GM06990 (cell line): ENCODE results near the gene ANKRD35.

ENCODE experiments used
- DNase-seq: peaks from one replicate; pipeline ENCODE4 v3.0.0-alpha.2; 2011; ENCODE audit not compliant: insufficient read length; ENCODE audit errors: extremely low read depth
- H3K27me3 ChIP-seq: replicated peaks from 2 replicates; pipeline ENCODE4 v1.6.0; 2011; ENCODE audit warnings: low read length; ENCODE audit not compliant: control insufficient read depth, insufficient read depth
- H3K36me3 ChIP-seq: 2 replicates; pipeline ENCODE4 v1.5.1; 2011; ENCODE audit warnings: low read length; ENCODE audit not compliant: control insufficient read depth, insufficient read depth
- H3K4me3 ChIP-seq: replicated peaks from 2 replicates; pipeline ENCODE4 v1.5.1; 2011; ENCODE audit warnings: low read depth, mild to moderate bottlenecking, control low read depth, low read length
- CTCF ChIP-seq: IDR thresholded peaks from 2 replicates; pipeline ENCODE4 v1.5.1; 2011; ENCODE audit warnings: low read length, control low read depth, mild to moderate bottlenecking, inconsistent platforms; ENCODE audit not compliant: insufficient read depth, poor library complexity, severe bottlenecking

The ANKRD35 gene

GRCh38 chr1:145891143-145891542 is 5.5 kb upstream of the ANKRD35 start:
- no peak for DNase-seq

GRCh38 chr1:145889722-145890121 is 4.1 kb upstream of the ANKRD35 start:
- no peak for DNase-seq
- Histone ChIP-seq H3K36me3 (no peaks in the 10 kb centered on the region), H3K27me3 (peaks cover 1% of the 10 kb centered on the region), H3K4me3 (no peak overlapping the region)
- no peak for TF ChIP-seq CTCF

More at GRCh38 chr1:145891143-145891542, 5.5 kb upstream of the ANKRD35 start:
- Histone ChIP-seq H3K4me3 (no peak overlapping the region), H3K27me3 (no peaks in the 10 kb centered on the region), H3K36me3 (no peaks in the 10 kb centered on the region)
- no peak for TF ChIP-seq CTCF

- Histone ChIP-seq H3K4me3 (no peak overlapping the region), H3K27me3 (peaks cover 1% of the 10 kb centered on the region), H3K36me3 (no peaks in the 10 kb centered on the region)
- DNase-seq = no peak
- no peak for TF ChIP-seq CTCF
These were observed 2.0 kb upstream of the ANKRD35 start for GRCh38 chr1:145887631-145888030.

GRCh38 chr1:145886816-145887215 is 1.1 kb upstream of the ANKRD35 start:
- no peak for DNase-seq
- H3K36me3 ChIP-seq = no peaks in the 10 kb centered on the region
- no peak overlapping the region for H3K4me3 ChIP-seq
- no peak for TF ChIP-seq CTCF
- peaks cover 1% of the 10 kb centered on the region for H3K27me3 ChIP-seq

GRCh38 chr1:145886390-145886789 is 724 bp upstream of the ANKRD35 start:
- DNase-seq = no peak
- no peak for TF ChIP-seq CTCF
- H3K27me3 ChIP-seq = peaks cover 1% of the 10 kb centered on the region
- H3K4me3 ChIP-seq = peak overlapping the region; percentile 69
- no peaks in the 10 kb centered on the region for H3K36me3 ChIP-seq

GRCh38 chr1:145884675-145885074 is 991 bp downstream of the ANKRD35 start:
- TF ChIP-seq CTCF = no peak
- no peak for DNase-seq
- Histone ChIP-seq H3K4me3 (no peak overlapping the region), H3K27me3 (peaks cover 1% of the 10 kb centered on the region), H3K36me3 (no peaks in the 10 kb centered on the region)
